Measurements from ENCODE around the gene SURF1. TPM values are rescaled to one million over a fixed set of nuclear protein-coding genes. Genes with fewer than 3 reads are reported as not detected.

SURF1 gene
- total and polyA plus RNA-seq, 9 of the 15 experiments (the other 6 are each of a cell fraction or from before 2014, with no cell fraction given), result 16.1 to 31.3 (median 20.9) TPM

- TF ChIP-seq, protein P1, sequence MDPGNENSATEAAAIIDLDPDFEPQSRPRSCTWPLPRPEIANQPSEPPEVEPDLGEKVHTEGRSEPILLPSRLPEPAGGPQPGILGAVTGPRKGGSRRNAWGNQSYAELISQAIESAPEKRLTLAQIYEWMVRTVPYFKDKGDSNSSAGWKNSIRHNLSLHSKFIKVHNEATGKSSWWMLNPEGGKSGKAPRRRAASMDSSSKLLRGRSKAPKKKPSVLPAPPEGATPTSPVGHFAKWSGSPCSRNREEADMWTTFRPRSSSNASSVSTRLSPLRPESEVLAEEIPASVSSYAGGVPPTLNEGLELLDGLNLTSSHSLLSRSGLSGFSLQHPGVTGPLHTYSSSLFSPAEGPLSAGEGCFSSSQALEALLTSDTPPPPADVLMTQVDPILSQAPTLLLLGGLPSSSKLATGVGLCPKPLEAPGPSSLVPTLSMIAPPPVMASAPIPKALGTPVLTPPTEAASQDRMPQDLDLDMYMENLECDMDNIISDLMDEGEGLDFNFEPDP (CRISPR knock-in tag; IDR thresholded peaks at IDR 0.05), result no peak
- TF ChIP-seq RFX1 (IDR thresholded peaks at IDR 0.05) (no peak), CBX1 (IDR thresholded peaks at IDR 0.05; ENCODE audit: low read depth) (peak; percentile 14; the same call in 1 of the 2 replicates), BRF2 (IDR thresholded peaks at IDR 0.05; ENCODE audit: borderline replicate concordance, insufficient read depth, insufficient read length) (no peak), NONO (IDR thresholded peaks at IDR 0.05; ENCODE audit: low read depth in 2 of 2, low read length in 1 of 2) (peak; percentile 59 to 82; a peak in 3 of 4 replicates), GTF2F1 (IDR thresholded peaks at IDR 0.05; ENCODE audit: low read depth, low read length) (no peak), CC2D1A (IDR thresholded peaks at IDR 0.05) (no peak), SETDB1 (IDR thresholded peaks at IDR 0.05; ENCODE audit: low read length) (no peak), SMARCB1 (IDR thresholded peaks at IDR 0.05; ENCODE audit: insufficient read length, low read depth) (no peak), ZNF655 (CRISPR knock-in tag; IDR thresholded peaks at IDR 0.05) (no peak), NCOA1 (IDR thresholded peaks at IDR 0.05; ENCODE audit: low read depth) (no peak), PHB2 (IDR thresholded peaks at IDR 0.05; ENCODE audit: low read depth) (no peak), FUS (optimal IDR thresholded peaks at IDR 0.05; ENCODE audit: low read depth, low read length) (peak; percentile 70), DIDO1 (tag; IDR thresholded peaks at IDR 0.05; ENCODE audit: low read depth) (no peak), NCOA2 (IDR thresholded peaks at IDR 0.05; ENCODE audit: partially characterized antibody in 2 of 2) (no peak), NEUROD1 (IDR thresholded peaks at IDR 0.05; ENCODE audit: borderline replicate concordance, low read depth, low read length, partially characterized antibody) (peak; percentile 95), ARHGAP35 (IDR thresholded peaks at IDR 0.05; ENCODE audit: partially characterized antibody) (no peak), XRCC4 (IDR thresholded peaks at IDR 0.05; ENCODE audit: extremely low read depth, insufficient read depth, insufficient read length) (no peak), STAG1 (CRISPR knock-in tag; IDR thresholded peaks at IDR 0.05; ENCODE audit: borderline replicate concordance) (peak; percentile 46; the same call in 1 of the 2 replicates)
- TF ChIP-seq, protein P2, sequence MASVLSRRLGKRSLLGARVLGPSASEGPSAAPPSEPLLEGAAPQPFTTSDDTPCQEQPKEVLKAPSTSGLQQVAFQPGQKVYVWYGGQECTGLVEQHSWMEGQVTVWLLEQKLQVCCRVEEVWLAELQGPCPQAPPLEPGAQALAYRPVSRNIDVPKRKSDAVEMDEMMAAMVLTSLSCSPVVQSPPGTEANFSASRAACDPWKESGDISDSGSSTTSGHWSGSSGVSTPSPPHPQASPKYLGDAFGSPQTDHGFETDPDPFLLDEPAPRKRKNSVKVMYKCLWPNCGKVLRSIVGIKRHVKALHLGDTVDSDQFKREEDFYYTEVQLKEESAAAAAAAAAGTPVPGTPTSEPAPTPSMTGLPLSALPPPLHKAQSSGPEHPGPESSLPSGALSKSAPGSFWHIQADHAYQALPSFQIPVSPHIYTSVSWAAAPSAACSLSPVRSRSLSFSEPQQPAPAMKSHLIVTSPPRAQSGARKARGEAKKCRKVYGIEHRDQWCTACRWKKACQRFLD (CRISPR knock-in tag; IDR thresholded peaks at IDR 0.05), result peak; percentile 75
- TF ChIP-seq, protein P3, sequence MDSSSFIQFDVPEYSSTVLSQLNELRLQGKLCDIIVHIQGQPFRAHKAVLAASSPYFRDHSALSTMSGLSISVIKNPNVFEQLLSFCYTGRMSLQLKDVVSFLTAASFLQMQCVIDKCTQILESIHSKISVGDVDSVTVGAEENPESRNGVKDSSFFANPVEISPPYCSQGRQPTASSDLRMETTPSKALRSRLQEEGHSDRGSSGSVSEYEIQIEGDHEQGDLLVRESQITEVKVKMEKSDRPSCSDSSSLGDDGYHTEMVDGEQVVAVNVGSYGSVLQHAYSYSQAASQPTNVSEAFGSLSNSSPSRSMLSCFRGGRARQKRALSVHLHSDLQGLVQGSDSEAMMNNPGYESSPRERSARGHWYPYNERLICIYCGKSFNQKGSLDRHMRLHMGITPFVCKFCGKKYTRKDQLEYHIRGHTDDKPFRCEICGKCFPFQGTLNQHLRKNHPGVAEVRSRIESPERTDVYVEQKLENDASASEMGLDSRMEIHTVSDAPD (CRISPR knock-in tag; IDR thresholded peaks at IDR 0.05), result no peak
Observed at GRCh38 chr9:133375724-133376654, 19.7 kb upstream of the SURF1 start, which contains the start of the genes STKLD1 and SURF4 (continued).
